GM19099 (cell line): ENCODE results near the gene TOP1.

ENCODE experiments used
- POLR2A ChIP-seq: IDR thresholded peaks from 3 replicates; pipeline ENCODE4 v1.6.1; 2011; ENCODE audit warnings: low read depth; ENCODE audit not compliant: insufficient read length; ENCODE audit errors: extremely low read depth

TOP1 gene

GRCh38 chr20:41017448-41018042, 11.1 kb upstream of the TOP1 start:
- TF ChIP-seq POLR2A, result no peak

GRCh38 chr20:41018153-41018552, 10.5 kb upstream of the TOP1 start:
- TF ChIP-seq POLR2A, result no peak

DNA sequence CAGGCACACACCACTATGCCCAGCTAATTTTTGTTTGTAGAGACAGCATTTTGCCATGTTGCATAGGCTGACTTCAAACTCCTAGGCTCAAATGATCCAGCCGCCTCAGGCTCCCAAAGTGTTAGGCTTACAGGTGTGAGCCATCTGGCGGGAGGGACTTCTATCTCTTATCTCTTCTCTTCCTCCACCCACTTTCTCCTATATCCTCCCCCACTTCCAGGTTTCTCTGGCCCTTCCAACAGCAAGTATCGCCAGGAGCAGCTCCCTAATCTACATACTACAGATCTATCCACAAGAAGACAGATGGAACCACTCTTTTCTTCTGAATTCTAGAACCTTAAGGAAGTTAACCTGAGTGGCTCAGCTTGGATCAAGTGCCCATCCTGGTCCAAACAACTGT, 5.1 kb upstream of the TOP1 start:
- no peak for TF ChIP-seq POLR2A

GRCh38 chr20:41027366-41027765, 1.3 kb upstream of the TOP1 start:
- TF ChIP-seq POLR2A, result no peak

GRCh38 chr20:41027872-41028358, 707 bp upstream of the TOP1 start:
- TF ChIP-seq POLR2A, result no peak

DNA sequence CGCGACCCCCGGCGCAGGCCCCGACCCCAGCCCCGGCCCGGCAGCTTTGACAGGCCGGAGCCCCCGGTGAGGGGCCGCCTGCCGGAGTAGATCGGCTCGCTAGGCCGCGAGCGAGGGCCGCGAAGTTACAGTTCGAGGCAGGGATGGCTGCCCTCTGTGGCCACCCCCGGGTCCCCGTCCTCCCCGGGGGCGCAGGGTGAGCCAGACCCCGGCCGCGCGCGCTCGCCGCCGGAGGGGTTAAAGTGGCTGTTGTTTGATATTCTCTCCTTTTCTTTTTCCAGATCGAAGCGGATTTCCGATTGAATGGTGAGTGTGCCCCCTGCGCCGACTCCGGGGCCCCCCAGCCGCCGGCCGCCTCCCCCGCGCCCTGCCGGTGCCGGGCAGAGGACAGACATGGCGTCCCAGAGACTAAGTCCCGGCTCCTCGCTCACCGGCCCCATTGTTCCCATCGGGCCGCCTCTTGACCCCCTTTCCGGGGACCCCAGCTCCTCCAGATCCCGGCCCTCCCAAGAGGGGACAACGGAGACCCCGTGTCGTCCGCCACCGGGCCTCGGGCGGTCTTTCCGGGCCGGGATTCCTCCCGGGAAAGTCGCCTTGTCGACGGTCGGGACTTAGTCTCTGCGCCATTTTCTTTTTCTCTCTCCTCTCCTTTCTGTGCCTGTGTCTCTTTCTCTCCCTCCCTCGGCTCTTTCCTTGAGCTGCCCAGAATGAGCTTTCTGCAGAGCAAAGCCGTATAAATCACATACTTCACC, 704 bp downstream of the TOP1 start:
- TF ChIP-seq POLR2A, result no peak

- TF ChIP-seq POLR2A, result no peak
Measured at GRCh38 chr20:41030061-41030460, 1.4 kb downstream of the TOP1 start.

DNA sequence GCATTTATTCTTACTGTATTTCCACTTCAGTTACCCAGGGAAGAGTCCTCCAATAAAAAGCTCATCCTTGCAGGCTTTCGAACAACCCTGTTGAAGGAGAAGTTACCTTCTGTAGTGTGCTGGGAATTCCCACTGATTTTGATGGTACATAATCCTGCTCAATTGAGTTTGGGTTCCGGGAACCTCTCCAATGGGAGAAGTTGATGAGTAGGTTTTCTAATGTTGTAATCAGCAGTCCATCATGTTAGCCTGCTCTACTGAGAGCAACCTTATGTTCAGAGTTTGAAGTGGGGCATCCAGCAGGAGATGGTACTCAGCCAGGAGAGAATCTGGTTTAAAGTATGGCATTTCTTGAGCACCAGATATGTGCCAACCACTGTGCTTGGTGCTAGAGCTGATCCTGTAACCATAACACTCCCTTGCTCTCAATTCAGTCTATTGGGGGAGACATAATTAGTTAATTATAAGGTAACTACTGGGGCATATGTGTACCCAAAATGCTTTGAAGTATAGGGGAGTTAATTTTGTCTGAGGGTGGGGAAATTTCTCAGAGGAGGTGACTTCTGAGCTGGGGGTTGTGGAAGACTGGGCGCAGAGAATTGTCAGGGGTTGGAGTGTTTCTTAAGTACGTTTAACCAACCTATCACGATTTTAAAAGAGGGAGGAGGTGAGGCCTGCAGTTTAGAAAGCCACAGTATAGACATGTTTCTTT, 2.1 kb downstream of the TOP1 start:
- TF ChIP-seq POLR2A, result no peak

DNA sequence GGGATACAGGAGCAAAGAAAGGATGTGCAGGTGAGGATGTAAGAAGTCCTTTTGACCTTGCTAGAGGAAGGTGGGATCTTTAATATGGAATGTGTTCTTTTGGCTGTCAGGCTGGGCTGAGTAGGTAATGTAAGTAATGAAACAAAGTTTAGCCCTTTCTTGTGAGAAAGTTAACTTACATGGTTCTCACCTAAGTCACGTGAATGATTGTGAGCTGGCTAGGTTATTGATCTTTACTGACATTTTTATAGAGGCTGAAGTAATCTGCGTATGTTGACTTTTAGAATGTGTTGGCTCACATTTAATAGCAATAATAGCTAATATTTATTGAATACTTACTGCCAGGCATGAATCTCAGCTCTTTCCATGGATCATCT, 2.6 kb downstream of the TOP1 start:
- TF ChIP-seq POLR2A, result no peak

DNA sequence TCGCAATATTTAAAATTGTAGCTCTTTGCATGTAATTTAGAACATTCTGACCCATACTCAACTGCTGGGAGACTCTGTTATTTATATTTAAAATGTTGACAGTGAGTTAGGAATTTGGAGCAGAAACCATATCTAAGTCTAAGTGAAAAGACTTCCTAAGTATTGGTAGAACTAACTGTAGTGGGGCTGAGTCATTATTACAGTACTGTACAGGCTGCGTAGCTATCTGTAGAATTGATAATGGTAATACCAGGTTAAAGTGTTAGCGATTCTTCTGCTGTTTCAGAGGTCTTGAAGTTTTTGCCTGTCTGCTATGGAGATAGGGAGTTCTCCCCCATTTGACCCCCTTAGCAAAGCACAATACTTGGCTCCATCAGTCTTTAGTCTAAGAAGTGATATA, 3.6 kb downstream of the TOP1 start:
- TF ChIP-seq POLR2A, result no peak

GRCh38 chr20:41034239-41034638, 5.6 kb downstream of the TOP1 start:
- TF ChIP-seq POLR2A, result no peak

- no peak for TF ChIP-seq POLR2A
Measured at GRCh38 chr20:41035207-41035606, 6.6 kb downstream of the TOP1 start.

GRCh38 chr20:41037179-41037578, 8.6 kb downstream of the TOP1 start:
- no peak for TF ChIP-seq POLR2A

DNA sequence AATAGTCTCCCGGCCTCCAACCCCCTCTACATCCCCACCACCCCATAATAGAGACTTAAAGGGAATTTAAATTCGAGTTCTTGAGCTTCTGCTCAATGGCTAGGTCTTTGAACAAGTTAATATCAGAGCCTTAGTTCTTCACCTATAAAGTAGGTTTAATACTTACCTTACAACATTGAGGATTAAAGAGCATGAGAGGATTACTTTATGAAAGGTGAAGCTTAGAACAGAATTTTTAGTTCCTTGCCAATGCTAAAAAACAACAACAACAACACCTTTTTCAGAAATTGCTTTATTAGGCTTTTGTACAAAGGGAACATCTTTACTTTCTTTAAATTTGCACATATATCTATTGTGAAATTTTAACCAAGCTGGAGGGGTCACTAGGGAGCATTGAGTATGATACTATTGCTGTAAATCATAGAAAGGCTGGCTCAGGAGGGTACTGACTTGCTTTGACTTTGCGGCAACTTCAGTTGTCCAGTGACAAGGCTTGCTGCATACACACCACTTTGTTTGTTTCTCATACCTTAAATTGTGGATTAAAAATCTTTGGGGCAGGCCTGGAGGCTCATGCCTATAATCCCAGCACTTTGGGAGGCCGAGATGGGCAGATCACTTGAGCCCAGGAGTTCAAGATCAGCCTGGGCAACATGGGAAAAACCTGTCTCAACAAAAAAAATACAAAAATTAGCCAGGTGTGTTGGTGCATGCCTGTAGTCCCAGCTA, 9.7 kb downstream of the TOP1 start:
- no peak for TF ChIP-seq POLR2A

GRCh38 chr20:41038878-41039404, 10.3 kb downstream of the TOP1 start:
- no peak for TF ChIP-seq POLR2A
